Hepatocyte (in vitro differentiated cells): ENCODE measurements around the gene PTPRQ.

Experiments used
- CTCF ChIP-seq: fragments of 200-600 bp; sonication (generic); IDR thresholded peaks from 2 replicates; pipeline ENCODE4 v1.5.1; 2016; ENCODE audit warnings: antibody characterized with exemption, mild to moderate bottlenecking; ENCODE audit not compliant: poor library complexity
- EZH2 ChIP-seq: fragments of 200-600 bp; sonication (generic); IDR thresholded peaks from 2 replicates; pipeline ENCODE4 v1.6.1; 2016; ENCODE audit warnings: antibody characterized with exemption, mild to moderate bottlenecking, borderline replicate concordance

GRCh38 chr12:80443974-80444666, at the start of gene PTPRQ:
- TF ChIP-seq CTCF (no peak), EZH2 (no peak)
